Neural progenitor cell (in vitro differentiated cells): ENCODE results near the gene NKX2-4.

ENCODE experiments used
- EZH2 ChIP-seq: fragments of 200-600 bp; sonication (generic); IDR thresholded peaks from 2 replicates; pipeline ENCODE4 v1.6.1; 2017; ENCODE audit warnings: antibody characterized with exemption, mild to moderate bottlenecking, moderate library complexity
- EZH2phosphoT487 ChIP-seq: fragments of 200-600 bp; sonication (generic); IDR thresholded peaks from 2 replicates; pipeline ENCODE4 v1.6.1; 2017; ENCODE audit warnings: antibody characterized with exemption
- TF ChIP-seq, protein P1 (sequence below): fragments of 200-600 bp; sonication (generic); IDR thresholded peaks from 2 replicates; pipeline ENCODE4 v1.5.1; 2017; ENCODE audit warnings: antibody characterized with exemption, mild to moderate bottlenecking

DNA sequence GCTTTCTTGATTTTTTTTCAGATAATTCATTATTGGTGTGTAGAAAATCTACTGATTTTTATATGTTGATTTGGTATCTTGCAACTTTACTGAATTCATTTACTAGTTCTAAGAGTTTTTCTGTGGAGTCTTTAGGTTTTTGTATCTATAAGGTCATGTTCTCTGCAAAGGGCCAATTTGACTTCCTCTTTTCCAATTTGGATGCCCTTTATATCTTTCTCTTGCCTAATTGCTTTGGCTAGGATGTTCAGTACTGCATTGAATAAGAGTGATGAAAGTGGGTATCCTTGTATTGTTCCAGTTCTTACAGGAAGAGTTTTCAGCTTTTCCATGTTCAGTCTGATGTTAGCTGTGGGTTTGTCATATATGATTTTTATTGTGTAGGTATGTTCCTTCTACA lies 14.4 kb upstream of the NKX2-4 start:
- TF ChIP-seq, protein P1, sequence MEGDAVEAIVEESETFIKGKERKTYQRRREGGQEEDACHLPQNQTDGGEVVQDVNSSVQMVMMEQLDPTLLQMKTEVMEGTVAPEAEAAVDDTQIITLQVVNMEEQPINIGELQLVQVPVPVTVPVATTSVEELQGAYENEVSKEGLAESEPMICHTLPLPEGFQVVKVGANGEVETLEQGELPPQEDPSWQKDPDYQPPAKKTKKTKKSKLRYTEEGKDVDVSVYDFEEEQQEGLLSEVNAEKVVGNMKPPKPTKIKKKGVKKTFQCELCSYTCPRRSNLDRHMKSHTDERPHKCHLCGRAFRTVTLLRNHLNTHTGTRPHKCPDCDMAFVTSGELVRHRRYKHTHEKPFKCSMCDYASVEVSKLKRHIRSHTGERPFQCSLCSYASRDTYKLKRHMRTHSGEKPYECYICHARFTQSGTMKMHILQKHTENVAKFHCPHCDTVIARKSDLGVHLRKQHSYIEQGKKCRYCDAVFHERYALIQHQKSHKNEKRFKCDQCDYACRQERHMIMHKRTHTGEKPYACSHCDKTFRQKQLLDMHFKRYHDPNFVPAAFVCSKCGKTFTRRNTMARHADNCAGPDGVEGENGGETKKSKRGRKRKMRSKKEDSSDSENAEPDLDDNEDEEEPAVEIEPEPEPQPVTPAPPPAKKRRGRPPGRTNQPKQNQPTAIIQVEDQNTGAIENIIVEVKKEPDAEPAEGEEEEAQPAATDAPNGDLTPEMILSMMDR: no peak
- TF ChIP-seq EZH2: no peak
- TF ChIP-seq EZH2phosphoT487: no peak
